Measurements from ENCODE around the gene MVB12B.
A peak's percentile ranks its signal among the peaks of the same experiment; 100 is the strongest.

MVB12B gene

DNA sequence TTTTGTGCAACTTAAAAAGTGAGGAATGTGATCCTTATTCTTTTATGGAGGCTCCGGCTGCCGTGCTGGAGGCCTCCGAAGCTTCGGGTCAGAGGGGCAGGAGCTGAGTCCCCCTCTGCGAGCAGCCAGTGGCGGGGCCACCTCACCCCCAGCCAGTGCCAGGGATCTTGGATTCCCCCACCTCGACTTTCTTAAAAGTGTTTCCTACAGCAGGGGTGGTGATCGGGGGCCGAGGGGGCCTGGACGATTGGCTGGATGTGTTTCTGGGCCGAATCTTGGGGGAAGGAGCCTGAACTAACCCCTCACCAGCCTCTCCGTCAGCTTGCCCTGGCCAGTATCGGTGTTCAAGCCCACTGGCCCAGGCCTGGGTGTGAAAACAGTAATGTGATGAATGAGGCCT, 194.9 kb downstream of the MVB12B start:
- no peak overlapping the region for H3K27ac ChIP-seq
- no peak for DNase-seq (ENCODE audit: low spot score)
- H3K4me3 ChIP-seq, result no peak overlapping the region
- TF ChIP-seq, protein P1, sequence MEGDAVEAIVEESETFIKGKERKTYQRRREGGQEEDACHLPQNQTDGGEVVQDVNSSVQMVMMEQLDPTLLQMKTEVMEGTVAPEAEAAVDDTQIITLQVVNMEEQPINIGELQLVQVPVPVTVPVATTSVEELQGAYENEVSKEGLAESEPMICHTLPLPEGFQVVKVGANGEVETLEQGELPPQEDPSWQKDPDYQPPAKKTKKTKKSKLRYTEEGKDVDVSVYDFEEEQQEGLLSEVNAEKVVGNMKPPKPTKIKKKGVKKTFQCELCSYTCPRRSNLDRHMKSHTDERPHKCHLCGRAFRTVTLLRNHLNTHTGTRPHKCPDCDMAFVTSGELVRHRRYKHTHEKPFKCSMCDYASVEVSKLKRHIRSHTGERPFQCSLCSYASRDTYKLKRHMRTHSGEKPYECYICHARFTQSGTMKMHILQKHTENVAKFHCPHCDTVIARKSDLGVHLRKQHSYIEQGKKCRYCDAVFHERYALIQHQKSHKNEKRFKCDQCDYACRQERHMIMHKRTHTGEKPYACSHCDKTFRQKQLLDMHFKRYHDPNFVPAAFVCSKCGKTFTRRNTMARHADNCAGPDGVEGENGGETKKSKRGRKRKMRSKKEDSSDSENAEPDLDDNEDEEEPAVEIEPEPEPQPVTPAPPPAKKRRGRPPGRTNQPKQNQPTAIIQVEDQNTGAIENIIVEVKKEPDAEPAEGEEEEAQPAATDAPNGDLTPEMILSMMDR (IDR thresholded peaks at IDR 0.05), result no peak

- TF ChIP-seq, protein P1 (IDR thresholded peaks at IDR 0.05), result no peak
- H3K27ac ChIP-seq, result no peak overlapping the region
- no peak overlapping the region for H3K4me3 ChIP-seq
- no peak for DNase-seq (ENCODE audit: low spot score)
Measured at GRCh38 chr9:126521976-126522590, 195.5 kb downstream of the MVB12B start.

DNA sequence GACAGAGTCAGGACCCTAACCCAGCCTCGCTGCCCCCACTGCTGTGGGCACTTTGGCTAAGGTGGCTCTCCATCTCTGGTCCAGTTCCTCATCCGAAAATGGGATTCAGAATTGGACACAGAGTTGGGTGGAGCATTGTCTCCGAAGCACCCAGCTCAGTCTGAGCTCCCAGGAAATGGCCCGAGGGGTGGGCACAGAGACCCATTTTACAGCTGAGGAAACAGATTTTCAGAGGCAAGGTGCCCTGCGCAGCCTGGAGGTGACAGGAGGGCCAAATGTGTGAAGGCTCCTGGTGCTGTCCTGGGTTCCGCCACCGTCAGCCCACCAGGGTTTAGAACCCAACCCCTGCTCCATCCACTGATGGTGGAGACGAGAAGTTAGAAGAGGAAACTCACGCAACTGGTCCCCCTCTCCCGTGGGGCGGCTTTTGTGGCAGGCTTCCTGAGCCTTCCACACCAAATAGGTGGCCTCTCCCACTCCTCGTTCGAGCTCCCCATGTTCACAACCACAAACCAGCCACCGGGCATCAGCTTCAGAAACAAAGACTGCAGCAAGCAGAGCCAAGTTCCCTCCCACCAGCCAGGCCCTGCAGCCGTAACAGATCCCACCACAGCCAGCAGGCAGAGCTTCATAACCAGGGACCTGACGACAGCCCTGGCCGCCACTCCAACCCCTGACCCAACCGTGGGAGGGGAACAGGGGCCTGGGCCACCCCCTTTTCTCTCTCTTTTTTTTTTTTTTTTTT, 196.2 kb downstream of the MVB12B start:
- TF ChIP-seq, protein P1 (IDR thresholded peaks at IDR 0.05), result no peak
- no peak overlapping the region for H3K4me3 ChIP-seq
- no peak overlapping the region for H3K27ac ChIP-seq
- DNase-seq (ENCODE audit: low spot score), result no peak

DNA sequence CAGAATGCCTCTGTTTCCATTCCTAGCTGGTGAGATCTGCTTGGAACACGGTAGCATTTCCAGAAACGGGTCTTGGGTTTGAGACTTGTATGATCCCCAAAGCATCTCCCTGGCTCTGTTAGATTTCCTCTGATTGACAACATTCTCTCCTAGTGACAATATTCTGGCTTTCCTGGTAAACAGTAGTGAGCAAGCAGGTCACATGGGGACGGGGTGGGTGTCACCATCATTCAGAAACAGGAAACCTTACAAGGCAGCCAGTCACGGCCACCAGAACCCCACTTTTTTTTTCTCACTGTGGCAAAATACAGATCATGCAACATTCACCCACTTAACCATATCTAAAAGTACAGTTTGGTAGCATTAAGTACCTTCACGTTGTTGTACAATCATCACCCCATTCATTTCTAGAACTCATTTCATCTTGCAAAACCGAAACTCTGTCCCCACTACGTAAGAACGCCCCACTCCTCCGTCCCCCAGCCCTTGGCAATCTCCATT, 197.0 kb downstream of the MVB12B start:
- TF ChIP-seq, protein P1 (IDR thresholded peaks at IDR 0.05), result no peak
- no peak overlapping the region for H3K27ac ChIP-seq
- no peak overlapping the region for H3K4me3 ChIP-seq
- no peak for DNase-seq (ENCODE audit: low spot score)

- peak; percentile 69 for DNase-seq (ENCODE audit: low spot score)
- Histone ChIP-seq H3K27ac (no peak overlapping the region), H3K4me3 (no peak overlapping the region)
- TF ChIP-seq, protein P1 (IDR thresholded peaks at IDR 0.05), result no peak
Measured at GRCh38 chr9:126524353-126525077, 197.9 kb downstream of the MVB12B start.

GRCh38 chr9:126526218-126527108, 199.8 kb downstream of the MVB12B start:
- DNase-seq (ENCODE audit: low spot score), result no peak

More at GRCh38 chr9:126526218-126527108, 199.8 kb downstream of the MVB12B start:
- TF ChIP-seq, protein P1 (IDR thresholded peaks at IDR 0.05), result no peak
- Histone ChIP-seq H3K27ac (no peak overlapping the region), H3K4me3 (no peak overlapping the region)

All from coronary artery (tissue), 2 donors.